Mucosa of descending colon (tissue), 3 donors: ENCODE measurements around the gene LGR6. TPM values are rescaled to one million over a fixed set of nuclear protein-coding genes. Genes with fewer than 3 reads are reported as not detected.

Source experiments
- ATAC-seq: fragments of 200-7000 bp; cut with Tn5 transposase; one replicate; pipeline ENCODE4 v1.9.1; 2020; ENCODE audit warnings: mild to moderate bottlenecking, moderate library complexity
- DNase-seq, 3 donors: peaks; one replicate each; pipeline ENCODE4 v3.0.0-alpha.2; 2020
- H3K36me3 ChIP-seq: fragments of 200-600 bp; one replicate; pipeline ENCODE4 v1.8.0; 2021; ENCODE audit warnings: low read depth, mild to moderate bottlenecking
- H3K4me1 ChIP-seq: fragments of 200-600 bp; one replicate; pipeline ENCODE4 v1.8.0; 2021; ENCODE audit warnings: low read depth, mild to moderate bottlenecking
- H3K4me3 ChIP-seq: fragments of 200-600 bp; one replicate; pipeline ENCODE4 v1.8.0; 2021; ENCODE audit warnings: mild to moderate bottlenecking
- H3K9me3 ChIP-seq: fragments of 200-600 bp; one replicate; pipeline ENCODE4 v1.8.0; 2021; ENCODE audit warnings: mild to moderate bottlenecking
- intact Hi-C, 2 donors: fragments of 100-400 bp; cut with DNase I in 1 of 2; cut with micrococcal nuclease in 1 of 2; formaldehyde crosslinking; loops; one replicate each; pipeline versions ENCODE4 v1.11.0 to v1.11.1; 2022; cut with DNase I, micrococcal nuclease
- total RNA-seq, 3 donors: library from RNA; stranded (reverse); fragmentation: NEBNext Ultra II Directional in 2 of 3; extraction: Animal tissue kit (Norgen Biotek cat#: 25700) in 2 of 3; gene quantifications; one replicate each; pipeline versions ENCODE4 v1.2.1 to v1.2.4, GENCODE V29; 2021 to 2023
- TF ChIP-seq, protein P1 (sequence below): fragments of 200-600 bp; IDR thresholded peaks from one replicate; pipeline ENCODE4 v1.8.0; 2022; ENCODE audit warnings: antibody characterized with exemption, mild to moderate bottlenecking
- donor health status: DM: no; HTN: no; CAD: no; lungs with moderate emphysema.
- donor health status: DM: no; HTN: no; CAD: no.
- donor health status: DM: no; HTN: yes; CAD: no.

The LGR6 gene
- total RNA-seq, 3 donors from 2014 or later, result 0.66 to 4.2 (median 1.3) TPM

DNA sequence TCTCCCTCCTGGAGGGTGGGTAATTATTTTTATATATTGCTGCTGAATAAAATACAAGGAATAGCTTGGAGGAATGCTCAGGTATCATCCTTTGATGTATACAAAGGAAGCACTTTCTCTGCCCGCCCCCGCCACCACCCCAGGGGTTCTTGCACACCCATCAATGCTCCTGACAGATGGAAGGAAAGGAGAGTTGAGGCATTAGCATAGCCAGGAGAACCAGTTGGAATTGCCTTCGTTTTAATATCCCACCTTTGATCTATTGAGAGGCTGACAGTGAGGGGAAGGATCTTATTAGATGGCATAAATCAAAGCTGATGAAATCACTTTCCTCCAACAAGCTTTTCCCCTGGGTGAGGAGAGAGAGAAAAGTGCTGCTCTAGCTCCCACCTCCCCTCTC is 71.1 kb downstream of the LGR6 start:
- Histone ChIP-seq H3K9me3 (no peaks in the 10 kb centered on the region), H3K4me3 (no peak overlapping the region), H3K36me3 (no peaks in the 10 kb centered on the region), H3K4me1 (no peaks in the 10 kb centered on the region)
- DNase-seq (no peak), ATAC-seq (no peak)
- intact Hi-C loops, result no loop called here
- TF ChIP-seq, protein P1, sequence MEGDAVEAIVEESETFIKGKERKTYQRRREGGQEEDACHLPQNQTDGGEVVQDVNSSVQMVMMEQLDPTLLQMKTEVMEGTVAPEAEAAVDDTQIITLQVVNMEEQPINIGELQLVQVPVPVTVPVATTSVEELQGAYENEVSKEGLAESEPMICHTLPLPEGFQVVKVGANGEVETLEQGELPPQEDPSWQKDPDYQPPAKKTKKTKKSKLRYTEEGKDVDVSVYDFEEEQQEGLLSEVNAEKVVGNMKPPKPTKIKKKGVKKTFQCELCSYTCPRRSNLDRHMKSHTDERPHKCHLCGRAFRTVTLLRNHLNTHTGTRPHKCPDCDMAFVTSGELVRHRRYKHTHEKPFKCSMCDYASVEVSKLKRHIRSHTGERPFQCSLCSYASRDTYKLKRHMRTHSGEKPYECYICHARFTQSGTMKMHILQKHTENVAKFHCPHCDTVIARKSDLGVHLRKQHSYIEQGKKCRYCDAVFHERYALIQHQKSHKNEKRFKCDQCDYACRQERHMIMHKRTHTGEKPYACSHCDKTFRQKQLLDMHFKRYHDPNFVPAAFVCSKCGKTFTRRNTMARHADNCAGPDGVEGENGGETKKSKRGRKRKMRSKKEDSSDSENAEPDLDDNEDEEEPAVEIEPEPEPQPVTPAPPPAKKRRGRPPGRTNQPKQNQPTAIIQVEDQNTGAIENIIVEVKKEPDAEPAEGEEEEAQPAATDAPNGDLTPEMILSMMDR, result no peak

DNA sequence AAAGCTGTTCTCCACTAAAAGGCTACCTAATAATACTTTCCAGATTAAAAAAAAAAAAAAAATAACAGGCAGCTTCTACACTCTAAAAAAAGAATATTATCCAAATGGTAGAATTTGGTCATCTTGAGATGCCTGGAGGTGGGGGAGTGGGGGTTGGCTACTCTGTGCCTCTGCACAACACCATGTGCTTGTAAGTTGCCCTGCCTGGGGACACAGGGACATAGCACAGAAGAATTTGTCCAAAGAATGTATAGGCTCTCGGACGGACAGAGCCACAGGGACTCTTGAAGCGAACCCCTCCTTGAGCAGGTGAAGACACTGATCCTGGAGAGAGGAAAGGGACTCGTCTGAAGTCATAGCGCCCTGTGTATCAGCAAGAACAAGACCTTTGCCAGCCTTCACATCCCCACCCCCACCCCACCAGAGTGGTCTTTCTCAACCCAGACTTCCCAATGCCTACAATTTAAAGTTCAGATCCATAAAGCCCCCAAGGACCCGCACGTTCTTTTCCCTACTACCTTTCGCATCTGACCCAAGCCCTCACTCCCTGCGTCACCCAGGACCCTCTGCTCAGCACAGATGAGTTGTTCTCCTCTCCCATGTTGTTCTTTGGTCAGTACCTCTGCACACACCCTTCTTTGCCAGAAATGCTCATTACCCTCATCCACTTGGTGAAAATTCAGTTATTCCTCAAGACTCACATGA is 72.6 kb downstream of the LGR6 start:
- intact Hi-C loops, result no loop called here
- no peaks in the 10 kb centered on the region for H3K9me3 ChIP-seq
- ATAC-seq, result no peak
- TF ChIP-seq, protein P1, result no peak
- H3K36me3 ChIP-seq, result no peaks in the 10 kb centered on the region
- H3K4me3 ChIP-seq, result no peak overlapping the region
- DNase-seq, result no peak
- no peaks in the 10 kb centered on the region for H3K4me1 ChIP-seq

DNA sequence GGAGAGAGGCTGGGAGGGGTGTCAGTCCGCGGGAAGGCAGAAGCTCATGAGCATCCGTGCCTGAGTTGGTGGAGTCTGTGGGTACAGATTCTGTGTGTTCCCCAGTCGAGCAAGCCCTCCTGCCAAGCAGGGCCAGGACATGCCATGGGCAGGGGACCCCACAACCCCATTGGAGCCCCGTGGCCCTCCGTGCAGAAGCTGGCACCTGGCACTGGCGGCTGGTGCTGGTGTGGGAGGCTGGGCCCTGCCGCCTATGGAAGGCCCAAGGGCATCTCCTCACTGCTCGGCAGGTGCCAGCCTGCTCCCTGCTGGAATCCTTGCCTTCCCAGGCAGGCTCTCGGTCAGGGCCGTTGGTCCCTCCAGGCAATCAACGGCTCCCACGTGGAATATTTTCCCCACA is 74.4 kb downstream of the LGR6 start:
- H3K9me3 ChIP-seq, result no peaks in the 10 kb centered on the region
- TF ChIP-seq, protein P1, result no peak
- no peak for ATAC-seq
- no peaks in the 10 kb centered on the region for H3K36me3 ChIP-seq
- DNase-seq, result no peak
- H3K4me1 ChIP-seq, result no peaks in the 10 kb centered on the region
- intact Hi-C loops, result no loop called here
- H3K4me3 ChIP-seq, result no peak overlapping the region

DNA sequence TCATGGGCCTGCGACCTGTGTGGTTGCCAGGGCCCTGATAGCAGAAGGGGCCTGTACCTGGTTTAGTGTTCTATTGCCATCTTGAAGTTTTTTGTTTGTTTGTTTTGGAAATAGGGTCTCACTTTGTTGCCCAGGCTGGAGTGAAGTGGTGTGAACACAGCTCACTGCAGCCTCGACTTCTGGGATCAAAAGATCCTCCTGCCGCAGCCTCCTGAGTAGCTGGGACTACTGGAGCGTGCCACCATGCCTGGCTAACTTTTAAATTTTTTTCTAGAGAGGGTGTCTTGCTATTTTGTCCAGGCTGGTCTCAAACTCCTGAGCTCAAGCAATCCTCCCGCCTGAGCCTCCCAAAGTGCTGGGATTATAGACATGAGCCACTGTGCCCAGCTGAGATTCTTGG is 75.2 kb downstream of the LGR6 start:
- Histone ChIP-seq H3K4me1 (no peaks in the 10 kb centered on the region), H3K36me3 (no peaks in the 10 kb centered on the region), H3K4me3 (no peak overlapping the region), H3K9me3 (no peaks in the 10 kb centered on the region)
- TF ChIP-seq, protein P1, result no peak
- no peak for ATAC-seq
- no peak for DNase-seq
- intact Hi-C loops, result no loop called here

DNA sequence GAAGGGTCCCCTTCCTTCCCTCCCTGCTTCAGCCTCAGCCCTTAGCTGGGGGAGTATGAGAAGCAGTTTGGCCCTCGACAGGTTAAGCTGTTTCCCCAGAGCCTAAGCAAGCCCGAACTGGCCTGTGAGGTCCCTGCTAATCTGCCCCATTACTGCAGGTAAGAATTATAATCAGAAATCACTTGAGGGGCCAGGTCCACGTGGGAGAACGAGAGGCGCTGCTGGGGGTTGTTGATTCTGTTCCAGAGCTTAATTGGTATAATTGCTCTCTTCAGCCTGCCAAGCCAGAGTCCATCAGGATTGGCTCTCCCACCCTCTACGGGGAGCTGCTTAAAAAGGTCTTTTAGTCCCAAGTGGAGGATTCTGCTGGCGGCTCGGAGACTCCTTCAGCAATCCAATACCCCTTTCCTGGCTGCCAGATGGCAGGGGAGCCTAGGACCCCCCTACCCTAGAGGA is 77.3 kb downstream of the LGR6 start:
- H3K4me1 ChIP-seq, result no peaks in the 10 kb centered on the region
- no peak overlapping the region for H3K4me3 ChIP-seq
- TF ChIP-seq, protein P1, result no peak
- ATAC-seq, result no peak
- H3K36me3 ChIP-seq, result no peaks in the 10 kb centered on the region
- intact Hi-C loops, result no loop called here
- DNase-seq, result no peak
- no peaks in the 10 kb centered on the region for H3K9me3 ChIP-seq
